HG03521 (cell line): Measurements from ENCODE around the gene P3H1.

Experiments
- ATAC-seq: cut with Tn5 transposase; IDR thresholded peaks from one replicate; pipeline ENCODE4 v1.9.1; 2021; ENCODE audit warnings: mild to moderate bottlenecking, moderate library complexity; ENCODE audit not compliant: unreplicated experiment

Gene P3H1

GRCh38 chr1:42746436-42747105, 20.3 kb downstream of the P3H1 start:
- ATAC-seq = no peak

DNA sequence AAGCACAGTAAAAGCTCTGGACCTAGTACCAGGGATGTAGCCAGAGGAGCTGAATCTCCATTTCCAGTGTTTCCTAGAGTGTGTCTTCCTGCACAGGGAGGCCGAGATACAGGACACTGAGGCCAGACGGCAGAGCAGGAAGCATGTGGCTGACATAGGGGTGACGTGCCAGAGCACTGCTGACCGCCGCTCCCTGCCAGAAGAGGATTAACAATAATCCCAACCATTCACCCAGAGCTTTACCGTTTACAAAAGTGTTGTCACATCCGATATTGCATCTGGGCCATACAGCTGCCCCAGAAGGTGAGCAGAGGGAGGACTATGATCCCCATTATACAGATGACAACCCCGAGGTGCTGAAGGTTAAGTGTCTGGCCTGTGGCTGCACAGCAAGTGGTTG, 21.0 kb downstream of the P3H1 start:
- no peak for ATAC-seq

DNA sequence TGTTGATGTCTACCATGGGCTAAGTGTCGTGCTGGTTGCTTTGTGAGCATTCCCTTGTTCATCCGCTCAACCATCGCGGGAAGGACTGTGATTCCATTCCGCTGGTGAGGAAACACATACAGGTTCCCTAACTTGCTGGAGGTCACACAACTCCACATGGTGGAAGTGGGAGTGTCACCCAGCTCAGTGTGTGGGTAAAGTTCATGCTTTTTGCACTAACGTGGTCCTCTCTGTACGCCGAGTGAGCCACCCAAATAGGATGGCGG, 22.7 kb downstream of the P3H1 start:
- no peak for ATAC-seq

DNA sequence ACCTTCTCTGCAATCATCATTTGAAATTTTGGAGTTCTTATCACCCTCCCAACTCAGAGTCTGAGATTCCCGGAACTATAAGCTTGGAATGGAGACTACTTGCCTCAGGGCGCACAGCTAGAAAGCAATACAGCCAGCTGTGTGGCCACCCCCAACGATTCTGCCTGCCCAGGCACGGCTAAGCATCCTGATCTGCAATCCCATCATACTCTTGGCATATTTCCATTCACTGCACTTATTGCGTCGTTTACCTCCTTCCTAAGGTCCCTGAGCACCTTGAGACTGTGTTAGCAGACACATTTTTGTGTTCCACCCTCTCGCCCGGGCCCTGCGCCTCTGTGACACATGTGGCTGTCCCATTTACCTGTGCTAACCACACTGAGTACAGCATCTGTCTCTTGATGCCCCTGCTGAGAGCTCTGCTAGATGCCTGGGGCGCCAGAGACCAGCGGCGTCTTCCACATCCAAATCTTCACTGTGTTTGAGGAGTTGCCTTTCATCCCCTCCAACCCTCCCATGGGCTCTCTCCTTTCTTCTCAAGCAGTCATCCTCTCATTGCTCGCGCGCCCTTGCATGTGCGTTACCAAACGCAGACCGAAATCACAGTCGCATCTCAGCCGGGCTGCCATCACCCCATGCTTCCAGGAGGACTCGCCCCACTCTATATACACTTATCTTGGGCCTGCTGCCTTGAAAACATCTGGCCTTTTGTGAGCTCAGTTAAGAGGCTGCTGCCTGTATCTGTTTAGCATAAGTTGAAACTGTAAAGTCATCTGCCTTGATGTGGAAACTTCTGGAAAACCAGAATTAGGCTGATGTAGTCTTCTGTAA, 23.3 kb downstream of the P3H1 start:
- ATAC-seq = no peak

DNA sequence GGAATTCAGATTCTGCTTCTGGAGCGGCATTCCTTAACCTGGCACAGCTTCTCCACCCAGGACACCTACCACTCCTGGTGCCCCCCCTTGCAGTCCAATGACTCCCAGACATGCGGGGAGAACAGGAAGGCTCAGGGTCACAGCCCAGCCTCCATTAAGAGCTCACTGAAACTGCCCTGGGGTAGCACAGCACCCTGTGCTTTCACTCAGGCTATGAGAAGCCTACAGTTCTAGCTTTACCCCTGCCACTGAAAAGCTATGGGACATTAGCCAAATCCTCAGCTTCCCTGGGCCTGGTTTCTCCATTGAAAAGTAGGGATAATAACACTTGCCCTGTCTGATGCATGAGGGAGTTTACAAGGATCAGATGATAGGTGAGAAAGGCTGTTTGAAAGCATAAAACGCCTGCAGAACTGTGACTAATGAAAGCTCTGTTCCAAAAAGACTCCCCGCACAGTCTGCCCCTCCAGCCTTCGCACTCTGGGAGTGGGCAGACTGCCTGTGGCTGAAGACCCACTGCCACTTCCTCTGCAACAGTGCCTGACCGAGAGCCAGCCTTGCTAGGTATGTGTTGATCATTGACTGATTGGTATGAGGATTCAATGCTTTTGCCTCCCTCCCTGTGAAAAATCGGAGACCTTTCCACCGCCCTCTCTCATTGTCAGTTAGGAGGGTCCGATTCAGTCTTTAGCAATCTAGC, 24.1 kb downstream of the P3H1 start:
- ATAC-seq = no peak

- no peak for ATAC-seq
Observed at GRCh38 chr1:42742141-42742540, 24.7 kb downstream of the P3H1 start.

DNA sequence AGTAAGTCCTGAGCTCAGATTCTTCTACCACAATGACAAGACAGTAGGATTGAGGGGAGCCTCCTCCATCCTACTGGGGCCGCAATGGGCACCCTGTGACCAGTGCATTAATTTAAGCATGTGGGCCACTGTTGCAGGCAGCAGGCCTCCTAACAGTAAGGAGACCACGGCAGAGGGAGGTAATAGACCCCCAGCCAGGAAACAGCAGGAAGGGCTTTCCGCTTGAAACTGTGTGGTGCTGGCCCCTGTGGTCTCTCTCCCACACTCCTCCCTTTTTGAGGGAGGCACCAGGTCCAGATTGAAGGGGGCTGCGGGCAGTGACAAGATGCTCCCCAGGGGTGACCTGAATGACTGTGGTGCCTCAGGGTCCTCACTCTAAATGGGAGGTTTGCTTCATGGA, 25.1 kb downstream of the P3H1 start:
- no peak for ATAC-seq

GRCh38 chr1:42740851-42741580, 25.8 kb downstream of the P3H1 start:
- ATAC-seq = no peak

DNA sequence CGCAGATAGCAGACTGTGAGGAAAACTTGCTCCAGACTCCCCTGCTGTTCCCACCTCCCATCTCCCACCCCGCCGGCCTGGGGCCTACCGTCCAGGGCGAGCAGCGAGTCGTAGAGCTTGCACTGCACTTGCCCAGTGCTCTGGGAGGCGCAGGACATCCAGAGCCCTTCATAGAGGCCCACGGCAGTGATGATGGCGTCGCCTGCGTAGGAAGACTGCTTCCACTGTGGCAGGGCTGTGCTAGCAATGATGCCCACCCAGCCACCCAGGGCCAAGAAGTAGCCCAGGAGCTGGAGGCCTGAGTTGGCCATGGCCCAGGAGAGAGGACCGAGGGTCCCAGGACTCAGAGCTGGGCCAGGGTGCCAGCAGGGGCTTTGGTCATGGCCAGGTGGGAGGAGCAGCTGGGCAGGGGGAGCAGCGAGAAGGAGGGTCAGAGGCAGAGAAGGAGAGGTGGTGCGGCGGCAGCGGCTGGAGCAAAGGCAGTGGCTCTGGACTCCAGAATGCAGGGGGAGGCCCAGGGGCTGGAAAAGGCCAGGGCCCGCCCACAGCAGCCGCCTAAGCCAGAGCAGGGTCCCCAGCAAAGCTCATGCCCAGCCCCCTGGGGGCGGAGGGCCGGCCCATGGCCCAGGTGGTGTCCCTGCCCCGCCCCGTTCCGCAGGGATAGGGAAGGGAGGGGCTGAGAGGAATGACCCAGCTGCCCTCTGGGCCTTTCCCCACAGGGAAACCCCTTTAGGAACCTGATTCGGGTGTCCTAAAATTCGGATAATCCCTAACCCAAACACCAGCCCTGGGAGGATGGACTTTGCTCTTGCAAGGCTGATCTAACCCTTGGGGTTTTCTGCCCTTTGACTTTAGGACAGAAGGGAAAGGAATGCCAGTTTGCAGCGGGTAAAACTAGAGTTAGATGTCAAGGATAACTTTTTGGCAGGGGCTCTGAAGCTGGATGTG, 26.8 kb downstream of the P3H1 start, which contains the start of gene CLDN19:
CLDN19 (minus strand) TSS at position 484 of the 948 bp plus-strand sequence; CDS start at position 311, 173 bp downstream.
- no peak for ATAC-seq

GRCh38 chr1:42738678-42739226, 28.1 kb downstream of the P3H1 start:
- no peak for ATAC-seq

- ATAC-seq = no peak
Observed at GRCh38 chr1:42737986-42738677, 28.7 kb downstream of the P3H1 start.

GRCh38 chr1:42737257-42737656, 29.6 kb downstream of the P3H1 start:
- no peak for ATAC-seq

DNA sequence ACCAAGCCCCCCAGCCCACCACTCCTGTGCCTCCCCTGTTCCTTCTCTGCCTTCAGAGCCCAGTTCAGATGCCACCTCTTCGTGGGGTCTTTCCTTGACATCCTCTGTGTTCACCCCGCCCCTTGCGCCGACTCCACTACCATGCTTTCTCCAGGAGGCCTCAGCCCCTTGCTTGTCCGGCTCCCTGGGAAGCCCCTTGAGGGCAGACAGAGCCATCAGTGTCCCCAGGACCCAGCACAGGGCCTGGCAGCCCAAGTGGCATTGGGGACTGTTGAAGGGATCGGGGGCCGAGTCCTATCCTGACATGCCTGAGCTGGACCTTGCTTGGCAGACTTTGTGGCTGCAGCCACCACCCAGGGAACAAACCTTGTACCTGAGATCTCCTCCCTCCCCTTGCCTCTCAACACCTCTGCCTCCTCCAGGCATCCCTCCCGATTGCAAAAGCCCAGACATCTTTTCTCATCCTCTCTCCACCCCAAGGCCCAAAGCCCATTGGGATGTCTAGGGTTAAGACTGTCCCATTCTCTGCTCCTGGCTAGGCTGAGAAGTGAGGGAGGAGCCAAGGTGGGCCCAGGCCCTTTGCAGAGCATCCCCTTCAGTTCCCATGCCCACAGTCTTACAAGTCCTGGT, 30.1 kb downstream of the P3H1 start:
- ATAC-seq = no peak

- ATAC-seq = no peak
Observed at GRCh38 chr1:42736152-42736551, 30.7 kb downstream of the P3H1 start.

- no peak for ATAC-seq
Observed at GRCh38 chr1:42735477-42736105, 31.2 kb downstream of the P3H1 start.

GRCh38 chr1:42735056-42735455, 31.8 kb downstream of the P3H1 start:
- ATAC-seq = no peak

GRCh38 chr1:42734201-42735035, 32.4 kb downstream of the P3H1 start:
- ATAC-seq = no peak
